ENCODE measurements around the gene RHCG.

- TF ChIP-seq POLR2A (IDR thresholded peaks at IDR 0.05): no peak
- TF ChIP-seq CTCF (IDR thresholded peaks at IDR 0.05): no peak
These were observed 46.0 kb upstream of the RHCG start for GRCh38 chr15:89542369-89542768.
